NCI-H1436 (cell line): ENCODE measurements around the gene SLC8B1.

Experiments
- DNase-seq: peaks from one replicate; lab custom pipeline; 2025; lab: John Stamatoyannopoulos, UW

The SLC8B1 gene

DNA sequence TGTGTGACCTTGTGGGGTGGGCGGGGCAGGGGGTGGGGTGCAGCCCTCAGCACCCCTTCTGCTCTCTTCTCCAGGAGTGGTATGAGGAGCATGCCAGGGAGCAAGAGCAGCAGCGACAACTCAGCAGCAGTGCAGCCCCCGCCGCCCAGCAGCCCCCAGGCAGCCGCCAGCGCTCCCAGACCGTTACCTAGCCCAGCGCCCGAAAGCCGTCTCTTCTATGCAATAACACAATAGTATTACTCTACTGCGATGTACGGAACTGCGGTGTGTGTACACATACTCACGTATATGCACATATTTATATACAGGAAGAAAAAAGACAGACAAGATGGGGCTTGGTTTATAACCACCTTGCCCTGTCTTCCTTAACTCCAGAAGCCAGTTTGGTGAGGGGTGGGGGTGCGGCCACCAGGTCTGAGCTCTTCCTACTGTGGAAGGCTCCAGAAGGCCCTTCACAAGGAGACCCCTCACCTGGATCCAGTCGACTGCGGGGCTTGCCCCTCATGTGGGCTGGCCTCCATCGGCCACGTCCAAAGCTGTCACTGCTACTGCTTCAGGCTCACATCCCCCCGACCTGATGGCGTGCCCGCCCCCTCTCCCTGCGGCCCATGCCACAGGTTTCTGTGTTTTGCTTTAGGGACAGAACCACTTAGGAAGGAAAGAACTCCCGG lies 38.9 kb downstream of the SLC8B1 start:
- no peak for DNase-seq

DNA sequence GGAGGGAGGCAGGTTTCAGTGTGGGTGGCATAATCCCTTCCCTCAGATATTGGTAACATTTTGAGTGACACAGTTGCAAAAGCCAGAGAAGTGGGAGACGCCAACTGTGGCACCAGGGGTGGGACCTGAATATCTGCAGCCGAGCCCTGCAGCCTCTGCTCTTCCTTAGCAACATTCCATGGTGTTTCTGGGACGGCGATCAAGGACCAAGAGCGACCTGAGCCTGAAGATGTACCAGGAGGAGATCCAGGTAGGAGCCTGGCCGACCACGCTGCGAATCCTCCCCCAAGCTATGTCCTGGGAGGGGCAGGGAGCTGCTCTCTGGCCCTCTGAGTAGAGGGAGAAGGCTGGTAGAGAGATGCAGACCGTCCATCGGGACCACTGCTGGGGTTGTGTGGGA lies 41.8 kb downstream of the SLC8B1 start:
- no peak for DNase-seq

DNA sequence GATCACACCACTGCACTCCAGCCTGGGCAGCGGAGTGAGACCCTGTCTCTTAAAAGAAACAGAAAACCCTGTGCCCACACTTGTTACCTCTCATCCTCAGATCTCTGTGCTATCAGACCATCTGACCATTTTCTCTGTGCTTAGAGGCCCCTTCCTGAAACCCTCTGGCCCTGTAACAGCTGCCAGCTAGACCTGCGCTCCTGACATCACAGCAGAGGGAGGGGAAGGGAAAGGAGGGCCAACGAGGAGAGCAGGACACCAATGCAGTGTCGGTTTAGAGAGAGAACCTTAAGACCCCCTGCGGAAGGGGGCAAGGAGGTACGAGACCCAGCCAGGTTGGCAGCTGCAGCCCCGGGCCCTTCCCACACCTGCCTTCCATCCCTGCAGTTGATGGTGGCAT lies 42.4 kb downstream of the SLC8B1 start:
- no peak for DNase-seq

DNA sequence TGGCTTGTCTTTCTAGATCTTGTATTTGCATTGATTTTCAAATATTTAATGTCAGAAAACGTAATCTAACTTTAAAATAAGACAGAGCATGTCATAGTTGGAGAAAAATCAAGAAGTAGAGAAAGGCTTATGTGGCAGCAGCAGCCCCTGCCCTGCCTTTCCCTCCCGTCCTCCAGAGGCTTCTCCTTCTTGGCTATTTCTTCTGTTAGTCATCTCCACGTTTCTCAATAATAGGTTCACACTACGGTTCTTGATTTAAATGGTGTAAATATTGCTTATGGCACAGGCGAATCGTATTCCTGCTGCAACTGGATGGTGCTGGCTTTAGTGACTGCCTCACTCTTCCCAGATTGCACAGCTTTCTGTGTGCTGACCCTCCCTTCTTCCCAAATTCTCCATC lies 42.8 kb downstream of the SLC8B1 start:
- no peak for DNase-seq

DNA sequence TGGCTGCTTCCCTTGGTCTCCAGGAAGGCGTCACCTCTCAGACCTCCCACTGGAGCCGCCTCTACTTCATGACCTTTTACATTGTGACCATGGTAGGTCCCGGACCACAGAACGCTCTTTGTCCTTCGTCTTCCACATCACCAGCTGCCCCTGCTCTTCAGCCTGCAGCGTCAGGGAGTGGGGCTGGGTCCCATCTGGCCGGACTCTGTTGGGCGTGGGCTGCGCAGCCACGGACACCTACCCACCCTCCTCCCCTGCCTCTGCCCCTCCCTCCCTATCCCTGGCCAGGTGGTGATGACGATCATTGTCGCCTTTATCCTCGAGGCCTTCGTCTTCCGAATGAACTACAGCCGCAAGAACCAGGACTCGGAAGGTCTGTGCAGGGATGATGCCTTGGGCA lies 43.3 kb downstream of the SLC8B1 start:
- DNase-seq = no peak

DNA sequence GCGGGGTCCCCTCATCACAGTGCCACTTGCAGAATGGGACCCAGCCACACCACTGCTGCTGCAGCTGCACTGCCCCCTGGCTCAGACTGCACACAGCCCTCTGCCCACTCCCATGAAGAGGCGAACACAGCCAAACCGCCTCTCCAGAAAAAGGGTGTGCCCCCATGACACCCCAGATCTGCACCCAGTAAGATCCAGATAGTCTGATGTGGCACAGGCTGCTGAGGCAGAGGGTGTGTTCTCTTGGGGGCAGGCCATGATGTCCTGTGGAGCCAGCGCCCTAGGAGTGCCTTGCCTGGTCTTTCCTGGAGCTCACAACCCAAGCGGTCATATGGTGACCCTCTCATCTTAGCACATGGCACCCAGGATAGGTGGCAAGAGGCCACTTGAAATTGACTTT lies 44.4 kb downstream of the SLC8B1 start:
- no peak for DNase-seq

DNA sequence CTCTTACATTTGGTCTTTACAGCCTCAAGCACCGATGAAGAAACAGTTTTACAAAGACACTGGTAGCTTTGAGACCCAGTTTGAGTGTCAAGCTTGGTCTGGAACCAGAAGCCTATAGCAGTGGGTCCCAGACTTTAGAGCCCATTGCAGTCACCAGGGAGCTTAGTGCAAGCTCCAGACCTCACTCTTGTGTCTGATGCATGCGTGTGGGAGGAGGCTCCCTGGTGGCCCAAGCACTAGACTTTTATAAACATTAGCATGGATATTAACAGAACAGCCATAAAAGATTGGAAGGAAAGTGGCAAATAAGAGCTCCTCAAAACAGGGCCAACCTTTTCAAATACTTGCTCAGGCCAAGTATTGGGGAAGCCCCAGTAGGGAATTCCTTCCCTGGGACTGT lies 45.5 kb downstream of the SLC8B1 start:
- no peak for DNase-seq

DNA sequence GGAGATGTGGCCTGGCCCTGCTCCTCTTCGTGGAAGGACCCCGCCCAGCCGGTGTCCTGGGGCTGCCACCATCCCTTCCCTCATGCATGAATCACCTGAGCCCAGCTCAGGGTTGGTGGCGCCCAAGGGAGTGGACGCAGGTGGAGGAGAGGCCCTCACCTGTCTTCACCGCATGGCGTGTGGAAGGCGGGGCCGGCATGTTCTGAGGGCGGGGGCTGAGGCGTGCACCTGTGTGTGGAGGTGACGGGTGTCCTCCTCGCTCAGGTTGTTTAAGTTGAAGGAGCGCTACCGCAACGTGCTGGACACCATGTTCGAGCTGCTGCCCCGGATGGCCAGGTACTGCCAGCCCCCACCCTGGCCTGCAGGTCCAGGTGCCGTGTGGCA lies 47.0 kb downstream of the SLC8B1 start:
- no peak for DNase-seq

DNA sequence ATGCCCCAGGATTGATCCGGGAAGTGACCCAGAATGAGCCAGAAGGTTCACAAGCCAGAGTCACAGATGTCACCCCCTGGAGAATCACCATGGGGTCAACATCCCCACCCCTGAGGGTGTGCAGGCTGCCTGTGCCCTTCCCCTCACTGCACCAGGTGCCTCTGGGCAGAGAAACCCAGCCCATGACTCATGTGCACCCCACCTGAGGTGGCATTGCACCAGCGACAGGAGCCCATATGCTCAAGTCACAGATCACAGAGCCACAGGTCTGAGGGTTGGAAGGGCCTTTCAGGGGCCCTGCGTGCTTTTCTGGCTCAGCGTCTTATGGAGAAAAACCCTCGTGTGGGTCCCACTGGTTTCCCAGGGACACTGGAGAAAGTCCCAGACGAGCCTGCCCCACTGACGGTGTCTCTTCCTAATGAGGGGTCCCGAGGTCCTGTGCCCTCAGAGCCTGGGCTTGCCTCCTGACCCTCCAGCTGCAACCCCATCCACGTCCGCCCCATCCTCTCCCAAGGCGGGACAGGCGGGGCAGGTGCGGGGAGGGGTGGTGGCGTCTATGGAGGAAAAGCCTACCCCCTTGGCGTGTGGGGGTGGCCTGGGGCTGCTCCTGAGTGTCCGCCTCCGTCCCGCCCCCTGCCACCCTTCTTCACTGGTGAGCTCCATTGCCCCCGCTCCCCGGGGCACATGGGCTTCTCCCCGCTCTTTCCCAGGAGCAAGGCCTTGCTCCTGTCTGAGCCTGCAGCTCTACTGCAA lies 47.6 kb downstream of the SLC8B1 start:
- no peak for DNase-seq

DNA sequence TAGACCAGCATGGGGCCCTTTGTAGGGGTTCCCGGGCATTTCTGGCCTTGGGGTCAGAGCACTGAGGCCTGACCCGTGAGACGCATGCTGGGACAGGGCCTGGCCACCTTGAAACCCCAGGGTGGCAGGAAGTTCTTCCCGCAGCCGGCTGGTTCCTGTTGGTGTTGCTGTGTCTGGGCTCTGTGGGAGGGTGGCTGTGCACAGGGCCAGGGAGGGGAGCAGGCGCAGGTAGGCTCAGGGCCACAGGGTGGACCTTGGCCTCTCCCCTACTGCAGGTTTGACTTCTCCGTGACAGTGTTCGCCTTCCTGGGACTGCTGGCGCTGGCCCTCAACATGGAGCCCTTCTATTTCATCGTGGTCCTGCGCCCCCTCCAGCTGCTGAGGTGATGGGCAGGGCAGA lies 48.2 kb downstream of the SLC8B1 start:
- no peak for DNase-seq

DNA sequence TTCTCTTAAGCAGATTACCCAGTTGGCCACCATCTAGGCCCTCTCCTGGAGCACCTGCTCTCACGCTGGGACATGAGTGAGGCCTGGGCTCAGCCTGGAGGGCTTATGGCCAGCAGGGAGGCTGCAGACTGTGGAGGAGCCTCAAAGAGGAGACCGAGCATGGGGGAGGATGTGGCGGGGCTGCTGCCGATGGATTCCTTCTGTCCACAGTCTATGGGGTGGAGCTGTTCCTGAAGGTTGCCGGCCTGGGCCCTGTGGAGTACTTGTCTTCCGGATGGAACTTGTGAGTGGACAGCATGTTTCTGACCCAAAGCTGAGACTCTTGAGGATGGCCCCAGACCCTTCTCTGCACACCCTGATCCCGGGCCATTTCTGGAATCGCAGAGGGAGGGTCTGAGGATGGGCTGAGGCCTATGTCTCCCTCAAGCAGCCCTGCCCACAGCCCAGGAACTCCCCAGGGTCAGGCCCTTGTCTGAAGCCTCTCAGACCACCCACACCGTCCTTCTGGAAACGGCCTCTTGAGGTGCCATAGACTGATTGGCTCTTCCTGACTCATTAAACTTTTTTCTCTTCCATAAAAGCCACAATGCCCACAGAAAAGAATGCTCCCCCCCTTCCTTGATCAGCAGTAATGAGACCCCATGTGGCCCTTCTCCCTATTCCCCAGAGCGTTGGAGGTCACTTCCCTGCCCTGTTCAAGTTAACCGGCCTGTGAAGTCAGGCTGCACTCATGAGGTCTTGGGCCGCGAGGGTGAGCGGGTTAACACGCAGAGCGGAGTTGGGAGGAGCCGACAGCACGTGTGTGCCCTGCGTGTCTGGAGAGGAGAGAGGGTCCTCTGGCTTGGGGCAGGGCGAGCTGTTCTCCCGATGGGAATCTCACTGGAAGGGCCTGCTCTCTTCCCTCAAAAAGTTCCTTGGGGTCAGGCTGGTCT lies 49.0 kb downstream of the SLC8B1 start:
- no peak for DNase-seq

DNA sequence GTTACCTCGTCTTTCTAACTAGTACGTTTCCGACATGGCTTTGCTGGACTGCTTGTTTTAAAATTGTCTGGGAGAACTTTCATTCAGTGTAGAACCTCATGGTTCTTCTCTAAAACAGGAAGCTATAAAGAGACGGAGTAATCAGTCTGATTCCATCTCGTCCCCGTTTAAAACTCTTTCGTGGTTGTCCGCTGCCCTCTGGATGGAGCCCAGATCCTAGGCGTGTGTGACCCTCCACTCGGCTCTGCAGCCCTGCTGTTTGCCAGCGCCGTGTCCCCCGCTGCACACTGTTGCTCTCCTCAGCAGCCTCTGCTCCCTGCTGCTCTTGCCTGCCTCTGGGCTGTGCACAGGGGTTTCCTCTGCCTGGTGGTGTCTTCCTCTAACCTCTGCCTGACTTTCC lies 50.2 kb downstream of the SLC8B1 start:
- no peak for DNase-seq

DNA sequence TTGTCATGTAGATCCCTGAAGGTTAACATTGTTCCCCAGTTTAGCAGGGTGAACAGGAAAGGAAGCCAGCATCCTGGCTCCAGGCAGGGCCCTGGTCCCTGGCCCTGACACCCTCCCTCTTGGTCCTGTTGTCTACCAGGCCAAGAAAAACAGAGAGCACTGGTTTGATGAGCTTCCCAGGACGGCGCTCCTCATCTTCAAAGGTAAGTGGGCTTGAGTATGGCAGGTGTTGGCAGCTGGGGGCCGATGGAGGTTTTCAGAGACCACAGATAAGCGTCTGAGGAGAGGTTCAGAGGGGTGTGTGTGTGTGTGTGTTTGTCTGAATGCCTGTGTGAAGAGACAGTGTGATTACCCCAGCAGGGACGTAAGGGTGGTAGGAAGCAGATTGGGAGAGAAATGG lies 56.3 kb downstream of the SLC8B1 start:
- no peak for DNase-seq

DNA sequence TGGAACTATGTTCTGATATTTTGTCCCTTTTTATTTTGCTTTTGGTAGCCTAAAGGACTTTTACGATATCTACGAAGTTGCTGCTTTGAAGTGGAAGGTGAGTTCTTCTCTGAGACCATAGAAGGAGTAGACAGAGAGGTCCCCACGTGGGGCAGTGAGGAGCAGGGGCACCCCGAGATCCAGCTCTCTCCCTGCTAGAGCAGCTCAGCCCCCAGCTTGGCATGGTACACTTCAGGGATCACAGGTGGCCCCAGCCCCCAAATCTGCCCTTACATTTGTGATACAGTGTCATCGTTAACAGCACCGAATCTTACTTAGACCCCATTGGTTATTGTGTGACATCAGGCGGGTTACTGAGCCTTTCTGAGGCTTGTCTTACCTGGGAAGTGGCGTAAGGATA lies 56.8 kb downstream of the SLC8B1 start:
- no peak for DNase-seq

DNA sequence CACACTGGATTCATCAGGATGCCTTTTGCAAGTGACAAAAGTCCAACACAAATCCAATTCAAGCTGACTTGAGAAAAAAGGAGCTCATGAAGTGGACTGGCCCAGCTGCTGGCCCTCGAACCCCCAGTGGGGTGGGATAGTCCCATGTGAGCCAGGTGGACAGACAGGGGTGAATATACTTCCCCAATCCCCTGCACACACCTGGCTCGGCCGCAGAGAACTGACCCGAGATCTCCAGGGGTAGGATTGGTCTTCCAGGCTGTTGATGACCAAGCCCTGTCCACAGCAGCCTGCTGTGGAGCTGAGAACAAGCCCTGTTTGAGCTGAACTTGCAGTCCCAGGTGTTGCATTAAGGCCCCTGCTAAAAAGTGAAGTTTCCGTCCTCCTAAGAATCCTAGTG lies 57.4 kb downstream of the SLC8B1 start:
- DNase-seq = no peak

DNA sequence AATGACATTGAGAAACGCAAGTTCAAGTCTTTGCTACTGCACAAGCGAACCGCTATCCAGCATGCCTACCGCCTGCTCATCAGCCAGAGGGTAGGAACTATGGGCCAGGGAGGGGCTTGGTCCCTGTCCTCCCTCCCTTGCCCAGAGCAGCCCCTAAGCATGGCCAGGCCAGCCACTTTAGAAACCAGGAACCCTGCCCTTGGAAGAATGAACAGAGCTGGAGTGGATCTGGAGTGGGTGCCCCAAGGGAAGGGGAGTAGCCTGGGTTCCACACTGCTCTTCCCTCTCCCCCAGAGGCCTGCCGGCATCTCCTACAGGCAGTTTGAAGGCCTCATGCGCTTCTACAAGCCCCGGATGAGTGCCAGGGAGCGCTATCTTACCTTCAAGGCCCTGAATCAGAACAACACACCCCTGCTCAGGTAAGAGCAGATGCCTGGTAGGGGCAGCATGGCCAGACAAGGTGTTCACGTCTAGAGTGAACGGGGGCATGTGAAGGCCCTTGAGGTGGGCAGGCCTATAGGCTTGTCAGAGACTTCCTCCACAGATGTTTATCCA lies 57.9 kb downstream of the SLC8B1 start:
- DNase-seq = no peak

DNA sequence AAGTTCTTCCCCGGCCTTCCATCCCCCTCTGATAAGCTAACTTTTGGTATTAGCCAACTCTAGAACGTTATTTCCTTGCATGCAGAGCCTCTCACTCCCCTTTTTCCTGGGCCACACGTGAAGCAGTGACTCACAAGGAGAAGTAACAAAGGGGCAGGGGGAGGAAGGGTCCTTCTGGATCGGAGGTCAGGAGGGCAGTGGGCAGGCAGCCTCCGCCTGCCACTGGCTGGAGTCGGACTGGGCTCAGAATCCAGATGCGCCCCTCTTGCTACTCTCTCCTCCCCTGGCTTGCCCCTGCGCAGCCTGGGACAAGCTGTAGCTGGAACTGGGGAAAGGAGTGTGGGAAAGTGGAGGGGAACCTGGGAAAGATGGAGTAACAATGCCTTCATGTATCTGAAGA lies 58.6 kb downstream of the SLC8B1 start:
- no peak for DNase-seq

DNA sequence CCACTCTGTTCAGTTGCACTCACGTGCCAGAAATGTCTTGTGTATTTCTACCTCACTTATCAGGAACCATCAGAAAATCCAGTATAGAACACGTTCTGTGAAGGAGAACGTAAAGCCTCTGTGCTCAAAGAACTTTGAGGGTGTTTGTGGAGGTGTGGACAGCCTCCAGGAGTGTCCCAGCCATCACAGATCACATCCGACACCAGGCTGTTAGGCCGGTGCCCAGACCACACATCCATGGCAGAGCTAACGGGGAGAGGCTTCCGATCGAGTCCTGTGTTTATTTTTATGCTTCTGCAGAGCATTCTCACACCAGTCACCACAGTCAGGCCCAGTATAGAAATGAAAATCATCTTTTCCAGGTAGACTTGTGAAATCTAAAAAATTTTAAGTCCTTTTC lies 60.1 kb downstream of the SLC8B1 start:
- no peak for DNase-seq

DNA sequence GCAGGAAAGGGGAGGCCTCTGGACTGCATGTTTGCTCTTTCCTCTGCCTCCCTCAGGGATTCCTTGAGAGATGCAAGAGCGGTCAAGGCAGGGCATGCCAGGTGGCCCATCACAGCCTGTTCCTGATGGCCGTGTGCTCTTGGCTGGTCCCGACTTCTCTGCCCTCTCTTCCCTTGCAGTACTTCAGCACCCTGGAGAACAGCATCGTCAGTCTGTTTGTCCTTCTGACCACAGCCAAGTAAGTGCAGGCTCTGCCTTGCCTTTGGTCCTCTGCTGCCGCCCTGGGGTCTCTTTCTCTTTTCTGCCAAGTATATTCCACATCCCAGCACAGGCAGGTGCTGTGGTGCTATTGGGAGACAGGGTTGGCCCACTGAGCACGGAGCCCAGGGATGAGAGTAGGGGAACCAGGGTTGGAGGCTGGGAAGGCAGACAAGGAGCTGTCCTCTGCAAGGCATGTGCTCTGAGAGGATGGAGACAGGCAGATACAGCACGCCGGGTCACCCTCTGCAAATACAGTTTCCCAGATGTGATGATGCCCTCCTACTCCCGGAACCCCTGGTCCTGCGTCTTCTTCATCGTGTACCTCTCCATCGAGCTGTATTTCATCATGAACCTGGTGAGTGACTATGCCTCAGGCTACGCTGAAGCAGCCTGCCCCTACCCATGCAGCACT lies 61.7 kb downstream of the SLC8B1 start:
- DNase-seq = no peak

DNA sequence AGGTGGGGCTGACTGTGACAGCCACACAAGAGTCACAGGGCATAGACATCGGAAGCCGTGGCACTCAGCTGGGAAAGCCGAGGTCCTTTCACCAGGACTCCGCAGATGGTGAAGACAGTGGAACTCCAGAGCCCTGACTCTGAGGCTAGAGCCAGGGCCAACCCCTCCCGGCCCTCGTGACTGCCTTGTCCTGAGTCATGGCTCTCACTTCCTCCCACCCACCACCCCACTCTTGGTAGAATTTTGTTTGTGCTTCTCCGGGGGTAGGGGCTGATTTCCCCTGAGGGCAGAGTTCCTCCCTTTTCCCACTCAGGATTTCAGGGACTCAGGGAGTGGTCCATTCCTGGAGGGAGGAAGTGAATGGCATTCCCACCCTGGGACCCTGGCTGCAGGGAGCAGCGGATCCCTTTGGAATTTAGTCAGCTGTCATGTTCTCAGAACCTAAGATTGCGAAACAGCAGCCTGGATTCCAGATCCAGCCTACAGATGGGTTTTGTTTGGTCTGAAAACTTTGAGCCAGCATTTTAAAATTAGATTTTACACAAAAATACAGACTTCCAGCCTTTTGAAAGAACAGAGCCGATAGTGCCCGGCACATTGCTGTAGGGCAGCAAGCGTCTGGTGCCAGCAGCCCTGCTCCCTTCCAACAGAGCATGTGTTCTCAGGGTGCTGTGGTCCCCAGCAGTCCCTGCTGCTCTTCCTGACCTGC lies 62.9 kb downstream of the SLC8B1 start:
- no peak for DNase-seq

DNA sequence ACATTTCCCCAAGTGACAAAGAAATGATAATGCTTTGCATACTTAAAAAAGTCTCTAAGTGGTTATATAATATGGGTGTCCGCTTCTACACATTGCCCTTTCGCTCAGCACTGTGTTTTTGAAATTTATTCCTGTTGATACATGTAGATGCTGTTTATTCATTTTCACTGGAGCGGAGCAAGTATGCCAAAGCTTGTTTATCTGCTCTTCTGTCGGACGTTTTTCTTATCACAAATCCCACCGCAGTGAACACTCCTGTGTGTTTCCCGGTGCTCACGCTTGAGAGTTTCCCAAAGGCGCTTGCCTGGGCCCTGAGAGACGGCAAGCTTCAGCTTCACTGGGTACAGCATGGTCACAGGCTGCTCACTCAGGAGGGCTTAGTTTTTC lies 63.5 kb downstream of the SLC8B1 start:
- no peak for DNase-seq

DNA sequence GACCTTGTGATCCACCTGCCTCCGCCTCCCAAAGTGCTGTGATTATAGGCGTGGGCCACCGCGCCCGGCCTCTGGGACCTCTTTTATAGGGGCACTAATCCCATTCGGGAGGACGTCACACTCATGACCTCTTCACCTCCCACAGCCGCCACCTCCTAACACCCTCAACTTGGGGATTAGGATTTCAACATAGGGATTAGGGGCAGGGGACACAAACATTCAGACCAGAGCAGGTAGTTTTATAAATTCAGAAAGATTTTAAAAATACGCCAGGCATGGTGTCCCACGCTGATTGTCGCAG lies 64.2 kb downstream of the SLC8B1 start:
- no peak for DNase-seq
